Left hindlimb (tissue), 1 donor: ENCODE data around the gene PAN3.

Source experiments
- DNase-seq: peaks from one replicate; pipeline ENCODE4 v3.0.0-alpha.2; 2018

Gene PAN3

GRCh38 chr13:28314879-28315278 lies 176.5 kb downstream of the PAN3 start:
- DNase-seq, result no peak

GRCh38 chr13:28316129-28316528 lies 177.8 kb downstream of the PAN3 start:
- DNase-seq, result peak; percentile 41

GRCh38 chr13:28316836-28317235 lies 178.5 kb downstream of the PAN3 start:
- DNase-seq, result no peak

GRCh38 chr13:28318496-28318895 lies 180.2 kb downstream of the PAN3 start:
- DNase-seq, result peak; percentile 69

- no peak for DNase-seq
Measured at GRCh38 chr13:28319528-28319927, 181.2 kb downstream of the PAN3 start.

- no peak for DNase-seq
Measured at GRCh38 chr13:28320209-28320608, 181.9 kb downstream of the PAN3 start.

GRCh38 chr13:28320884-28321574 lies 182.7 kb downstream of the PAN3 start:
- DNase-seq, result no peak

- DNase-seq, result no peak
Measured at GRCh38 chr13:28321756-28322155, 183.4 kb downstream of the PAN3 start.

- no peak for DNase-seq
Measured at GRCh38 chr13:28322256-28322905, 184.0 kb downstream of the PAN3 start.

- DNase-seq, result peak; percentile 42
Measured at GRCh38 chr13:28324181-28324789, 185.9 kb downstream of the PAN3 start.

GRCh38 chr13:28325022-28325421 lies 186.7 kb downstream of the PAN3 start:
- no peak for DNase-seq

GRCh38 chr13:28326056-28326455 lies 187.7 kb downstream of the PAN3 start:
- DNase-seq, result no peak

- no peak for DNase-seq
Measured at GRCh38 chr13:28327373-28328270, 189.3 kb downstream of the PAN3 start.

GRCh38 chr13:28328271-28328607 lies 189.9 kb downstream of the PAN3 start:
- no peak for DNase-seq

GRCh38 chr13:28329395-28330158 lies 191.2 kb downstream of the PAN3 start:
- no peak for DNase-seq

- no peak for DNase-seq
Measured at GRCh38 chr13:28333204-28333881, 195.0 kb downstream of the PAN3 start.

- DNase-seq, result no peak
Measured at GRCh38 chr13:28336193-28336657, 197.9 kb downstream of the PAN3 start.

GRCh38 chr13:28337166-28338005 lies 199.0 kb downstream of the PAN3 start:
- no peak for DNase-seq

- peak; percentile 42 for DNase-seq
Measured at GRCh38 chr13:28338006-28338574, 199.7 kb downstream of the PAN3 start.

GRCh38 chr13:28338742-28339141 lies 200.4 kb downstream of the PAN3 start:
- DNase-seq, result no peak
